ES-I3 (cell line): Measurements from ENCODE around the gene PHACTR3.
"Not testable (repeated sequence)": the region's sequence is repeated elsewhere in the genome, so short reads cannot be mapped to it uniquely, and the experiment has no call there.

Source experiments
- H3K36me3 ChIP-seq: 2 replicates; pipeline ENCODE4 v1.6.1; 2013; ENCODE audit warnings: mild to moderate bottlenecking, low read length, control low read depth, moderate library complexity; ENCODE audit not compliant: insufficient read depth
- H3K4me1 ChIP-seq: 2 replicates; pipeline ENCODE4 v1.6.1; 2013; ENCODE audit warnings: mild to moderate bottlenecking, control low read depth, low read length; ENCODE audit not compliant: insufficient read depth
- H3K9ac ChIP-seq: 2 replicates; pipeline ENCODE4 v1.6.1; 2013; ENCODE audit warnings: low read depth, mild to moderate bottlenecking, low read length, moderate library complexity
- H3K9me3 ChIP-seq: 2 replicates; pipeline ENCODE4 v1.6.1; 2013; ENCODE audit warnings: mild to moderate bottlenecking, low read length, moderate library complexity; ENCODE audit not compliant: control insufficient read depth, insufficient read depth

Gene PHACTR3

GRCh38 chr20:59835448-59836395 is 231.4 kb downstream of the PHACTR3 start:
- Histone ChIP-seq H3K4me1 (peaks cover 12% of the 10 kb centered on the region; the same call in 1 of the 2 replicates), H3K36me3 (no peaks in the 10 kb centered on the region), H3K9ac (no peak overlapping the region), H3K9me3 (no peaks in the 10 kb centered on the region)

GRCh38 chr20:59836767-59837166 is 232.4 kb downstream of the PHACTR3 start:
- Histone ChIP-seq H3K9ac (no peak overlapping the region), H3K9me3 (no peaks in the 10 kb centered on the region), H3K4me1 (peaks cover 12% of the 10 kb centered on the region; the same call in 1 of the 2 replicates), H3K36me3 (no peaks in the 10 kb centered on the region)

GRCh38 chr20:59837623-59838394 is 233.5 kb downstream of the PHACTR3 start:
- H3K36me3 ChIP-seq, result no peaks in the 10 kb centered on the region
- peaks cover 12% of the 10 kb centered on the region; the same call in 1 of the 2 replicates for H3K4me1 ChIP-seq
- no peaks in the 10 kb centered on the region for H3K9me3 ChIP-seq
- no peak overlapping the region for H3K9ac ChIP-seq

- peaks cover 12% of the 10 kb centered on the region; the same call in 1 of the 2 replicates for H3K4me1 ChIP-seq
- no peaks in the 10 kb centered on the region for H3K9me3 ChIP-seq
- H3K36me3 ChIP-seq, result no peaks in the 10 kb centered on the region
- H3K9ac ChIP-seq, result no peak overlapping the region
Observed at GRCh38 chr20:59839400-59839799, 235.1 kb downstream of the PHACTR3 start.

- H3K4me1 ChIP-seq, result no peaks in the 10 kb centered on the region
- no peak overlapping the region for H3K9ac ChIP-seq
- H3K9me3 ChIP-seq, result no peaks in the 10 kb centered on the region
- H3K36me3 ChIP-seq, result no peaks in the 10 kb centered on the region
Observed at GRCh38 chr20:59845472-59845871, 241.1 kb downstream of the PHACTR3 start.

GRCh38 chr20:59848182-59848581 is 243.8 kb downstream of the PHACTR3 start:
- H3K9ac ChIP-seq, result no peak overlapping the region
- H3K36me3 ChIP-seq, result no peaks in the 10 kb centered on the region
- no peaks in the 10 kb centered on the region for H3K9me3 ChIP-seq
- H3K4me1 ChIP-seq, result no peaks in the 10 kb centered on the region

GRCh38 chr20:59850018-59850641 is 245.8 kb downstream of the PHACTR3 start:
- Histone ChIP-seq H3K9me3 (no peaks in the 10 kb centered on the region; the same call in 1 of the 2 replicates), H3K4me1 (no peaks in the 10 kb centered on the region), H3K9ac (no peak overlapping the region), H3K36me3 (no peaks in the 10 kb centered on the region)

GRCh38 chr20:59856526-59856925 is 252.2 kb downstream of the PHACTR3 start:
- not testable (repeated sequence) for H3K4me1 ChIP-seq, H3K36me3 ChIP-seq, H3K9me3 ChIP-seq, H3K9ac ChIP-seq

- not testable (repeated sequence) for H3K36me3 ChIP-seq, H3K9ac ChIP-seq, H3K4me1 ChIP-seq, H3K9me3 ChIP-seq
Observed at GRCh38 chr20:59856941-59857340, 252.6 kb downstream of the PHACTR3 start.

GRCh38 chr20:59857966-59858365 is 253.6 kb downstream of the PHACTR3 start:
- Histone ChIP-seq H3K4me1 (no peaks in the 10 kb centered on the region), H3K9ac (no peak overlapping the region), H3K36me3 (no peaks in the 10 kb centered on the region), H3K9me3 (no peaks in the 10 kb centered on the region; the same call in 1 of the 2 replicates)

GRCh38 chr20:59858425-59858824 is 254.1 kb downstream of the PHACTR3 start:
- Histone ChIP-seq H3K9me3 (no peaks in the 10 kb centered on the region; the same call in 1 of the 2 replicates), H3K4me1 (no peaks in the 10 kb centered on the region), H3K36me3 (no peaks in the 10 kb centered on the region), H3K9ac (no peak overlapping the region)

GRCh38 chr20:59861401-59861800 is 257.1 kb downstream of the PHACTR3 start:
- H3K9me3 ChIP-seq, result no peaks in the 10 kb centered on the region
- H3K4me1 ChIP-seq, result no peaks in the 10 kb centered on the region
- no peaks in the 10 kb centered on the region for H3K36me3 ChIP-seq
- no peak overlapping the region for H3K9ac ChIP-seq

GRCh38 chr20:59863058-59863457 is 258.7 kb downstream of the PHACTR3 start:
- Histone ChIP-seq H3K4me1 (no peaks in the 10 kb centered on the region), H3K9ac (no peak overlapping the region), H3K9me3 (no peaks in the 10 kb centered on the region), H3K36me3 (no peaks in the 10 kb centered on the region)

GRCh38 chr20:59864726-59865125 is 260.4 kb downstream of the PHACTR3 start:
- no peaks in the 10 kb centered on the region for H3K4me1 ChIP-seq
- no peak overlapping the region for H3K9ac ChIP-seq
- H3K9me3 ChIP-seq, result no peaks in the 10 kb centered on the region
- H3K36me3 ChIP-seq, result no peaks in the 10 kb centered on the region
